Measurements from ENCODE around the gene TTC12.

DNA sequence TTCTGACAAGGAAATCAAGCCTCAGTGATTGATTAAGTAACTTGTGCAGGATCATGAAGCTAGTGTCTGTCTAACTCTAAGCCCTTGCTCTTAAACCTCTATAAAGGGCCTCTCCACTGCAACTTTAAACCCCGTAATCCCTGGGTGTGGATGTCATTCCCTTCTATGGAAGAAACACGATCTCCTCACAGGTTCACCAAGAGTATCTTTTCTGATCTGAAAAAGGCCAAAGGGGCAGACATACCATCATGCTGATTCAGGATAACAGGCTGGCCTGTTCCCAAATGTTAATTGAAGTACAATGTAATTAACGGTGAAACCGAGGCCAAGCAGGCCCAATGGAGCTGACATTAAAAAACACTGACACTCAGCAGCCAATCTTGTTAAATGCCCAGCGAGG lies 17.1 kb downstream of the TTC12 start:
- TF ChIP-seq EZH2phosphoT487 (IDR thresholded peaks at IDR 0.05; ENCODE audit: low read length) (no peak), CTCF (IDR thresholded peaks at IDR 0.05; ENCODE audit: low read length) (no peak)
